Measurements from ENCODE around the gene CDK16. TPM values are rescaled to one million over a fixed set of nuclear protein-coding genes. Genes with fewer than 3 reads are reported as not detected.

Gene CDK16
- total and polyA plus RNA-seq, 2 of the 13 experiments (the other 11 are each of a cell fraction or from before 2014, with no cell fraction given) = 64.5 to 225 TPM

- intact Hi-C loops (cut with micrococcal nuclease; ENCODE audit: unreplicated experiment) (no loop called here), in situ Hi-C loops (cut with HindIII; ENCODE audit: extremely low pct_ligation_motif_present, low pct_unique_long_range_greater_than_20kb) (no loop called here)
- Histone ChIP-seq H3K27ac (ENCODE audit: extremely low read length, insufficient read depth, low read length) (no peak overlapping the region), H3K27me3 (ENCODE audit: control insufficient read depth in 1 of 2, insufficient read depth in 2 of 2, low read length in 2 of 2) (no peaks in the 10 kb centered on the region), H3K9me3 (ENCODE audit: low read length) (no peaks in the 10 kb centered on the region), H3K36me3 (replicated peaks in 1 of 2; ENCODE audit: control insufficient read depth in 1 of 2, insufficient read depth in 2 of 2, low read length in 2 of 2) (peaks cover 16 to 32% of the 10 kb centered on the region in 2 experiments), H3K4me3 (replicated peaks in 1 of 3; ENCODE audit: insufficient read depth in 1 of 3, low read depth in 2 of 3, low read length in 3 of 3) (no peak overlapping the region), H4K20me1 (ENCODE audit: insufficient read depth, low read length) (no peaks in the 10 kb centered on the region), H3K79me2 (ENCODE audit: insufficient read depth, low read length) (no peaks in the 10 kb centered on the region), H3K4me2 (ENCODE audit: low read depth, low read length) (no peak overlapping the region), H2AFZ (ENCODE audit: low read length) (no peak overlapping the region), H3K9ac (ENCODE audit: insufficient read depth, low read depth, low read length) (no peak overlapping the region), H3K4me1 (ENCODE audit: insufficient read depth, low read length) (no peaks in the 10 kb centered on the region)
- BruUV-seq (replicated peaks) = no TSS peak
- ChIA-PET POLR2A (no interaction called here), CTCF (ENCODE audit: low intra/inter-chr PET ratio, low total read pairs) (no interaction called here)
- FAIRE-seq (no peak), DNase-seq (ENCODE audit: low spot score) (no peak), ATAC-seq (no peak)
- TF ChIP-seq MTA1 (CRISPR knock-in tag; IDR thresholded peaks at IDR 0.05; ENCODE audit: borderline replicate concordance) (no peak), ZNF589 (CRISPR knock-in tag; conservative IDR thresholded peaks at IDR 0.05) (no peak), ZNF230 (CRISPR knock-in tag; IDR thresholded peaks at IDR 0.05) (no peak)
- WGBS (ENCODE audit: low lambda C conversion rate) = no CpG with 5 or more reads among the region's 18 CpGs
Measured at GRCh38 chrX:47179928-47180255, 38.6 kb upstream of the CDK16 start.

GRCh38 chrX:47180346-47180745 is 38.1 kb upstream of the CDK16 start:
- Histone ChIP-seq H3K4me3 (replicated peaks in 1 of 3; ENCODE audit: insufficient read depth in 1 of 3, low read depth in 2 of 3, low read length in 3 of 3) (no peak overlapping the region), H4K20me1 (ENCODE audit: insufficient read depth, low read length) (no peaks in the 10 kb centered on the region), H3K4me2 (ENCODE audit: low read depth, low read length) (no peak overlapping the region), H3K9ac (ENCODE audit: insufficient read depth, low read depth, low read length) (no peak overlapping the region), H3K27ac (ENCODE audit: extremely low read length, insufficient read depth, low read length) (no peak overlapping the region), H3K9me3 (ENCODE audit: low read length) (no peaks in the 10 kb centered on the region), H2AFZ (ENCODE audit: low read length) (no peak overlapping the region), H3K27me3 (ENCODE audit: control insufficient read depth in 1 of 2, insufficient read depth in 2 of 2, low read length in 2 of 2) (no peaks in the 10 kb centered on the region), H3K79me2 (ENCODE audit: insufficient read depth, low read length) (no peaks in the 10 kb centered on the region), H3K4me1 (ENCODE audit: insufficient read depth, low read length) (no peaks in the 10 kb centered on the region), H3K36me3 (replicated peaks in 1 of 2; ENCODE audit: control insufficient read depth in 1 of 2, insufficient read depth in 2 of 2, low read length in 2 of 2) (peaks cover 16 to 30% of the 10 kb centered on the region in 2 experiments; a peak in 4 of 5 replicates)
- intact Hi-C loops (cut with micrococcal nuclease; ENCODE audit: unreplicated experiment) = no loop called here
- FAIRE-seq (no peak), DNase-seq (ENCODE audit: low spot score) (no peak), ATAC-seq (no peak)
- WGBS (ENCODE audit: low lambda C conversion rate) = 98% methylated on average over 8 of the region's 8 CpGs
- ChIA-PET POLR2A (no interaction called here), CTCF (ENCODE audit: low intra/inter-chr PET ratio, low total read pairs) (no interaction called here)
- in situ Hi-C loops (cut with HindIII; ENCODE audit: extremely low pct_ligation_motif_present, low pct_unique_long_range_greater_than_20kb) = no loop called here
- no TSS peak for BruUV-seq (replicated peaks)
- TF ChIP-seq ZBTB10 (CRISPR knock-in tag; IDR thresholded peaks at IDR 0.05; ENCODE audit: borderline replicate concordance) (no peak), ZKSCAN1 (IDR thresholded peaks at IDR 0.05; ENCODE audit: low read length) (no peak), ZNF597 (CRISPR knock-in tag; IDR thresholded peaks at IDR 0.05) (no peak), ZFP36L2 (CRISPR knock-in tag; IDR thresholded peaks at IDR 0.05) (no peak), BCL6 (CRISPR knock-in tag; IDR thresholded peaks at IDR 0.05) (no peak), NONO (IDR thresholded peaks at IDR 0.05) (no peak), NONO (CRISPR knock-in tag; conservative IDR thresholded peaks at IDR 0.05) (no peak), PHF20 (CRISPR knock-in tag; IDR thresholded peaks at IDR 0.05) (no peak), MTF2 (CRISPR knock-in tag; IDR thresholded peaks at IDR 0.05; ENCODE audit: borderline replicate concordance) (no peak), NFIC (IDR thresholded peaks at IDR 0.05; ENCODE audit: low read length) (no peak), ZNF530 (CRISPR knock-in tag; IDR thresholded peaks at IDR 0.05; ENCODE audit: low read depth) (no peak), ZNF546 (CRISPR knock-in tag; conservative IDR thresholded peaks at IDR 0.05) (no peak), ZNF10 (CRISPR knock-in tag; IDR thresholded peaks at IDR 0.05; ENCODE audit: borderline replicate concordance, low read depth) (no peak), ATF7-NPFF (CRISPR knock-in tag; IDR thresholded peaks at IDR 0.05; ENCODE audit: low read depth) (no peak), ZMAT3 (CRISPR knock-in tag; conservative IDR thresholded peaks at IDR 0.05) (no peak), ZNF563 (CRISPR knock-in tag; IDR thresholded peaks at IDR 0.05) (no peak)

Measured in HepG2 (cell line).